Duodenal mucosa (tissue), 2 donors: ENCODE data around the gene BORCS8.
"Not testable (repeated sequence)": the region's sequence is repeated elsewhere in the genome, so short reads cannot be mapped to it uniquely, and the experiment has no call there.

Experiments used
- H3K27ac ChIP-seq: one replicate; pipeline ENCODE4 v1.7.0; 2013; ENCODE audit warnings: low read depth, low read length
- H3K27me3 ChIP-seq, 2 donors: one replicate each; pipeline ENCODE4 v1.7.0; 2013; ENCODE audit warnings: low read length in 2 of 2, control low read depth in 1 of 2; ENCODE audit not compliant: insufficient read depth in 2 of 2, control insufficient read depth in 1 of 2
- H3K36me3 ChIP-seq, 2 donors: one replicate each; pipeline ENCODE4 v1.7.0; 2013; ENCODE audit warnings: low read length in 2 of 2, control low read depth in 1 of 2; ENCODE audit not compliant: insufficient read depth in 2 of 2, control insufficient read depth in 1 of 2
- H3K4me1 ChIP-seq, 2 donors: one replicate each; pipeline ENCODE4 v1.7.0; 2013; ENCODE audit warnings: low read length in 2 of 2, control low read depth in 1 of 2; ENCODE audit not compliant: insufficient read depth in 2 of 2, control insufficient read depth in 1 of 2
- H3K4me3 ChIP-seq, 2 donors: one replicate each; pipeline ENCODE4 v1.7.0; 2013; ENCODE audit warnings: low read length in 2 of 2, low read depth in 1 of 2
- H3K9ac ChIP-seq, 2 donors: one replicate each; pipeline ENCODE4 v1.7.0; 2013; ENCODE audit warnings: low read length in 2 of 2, low read depth in 1 of 2
- H3K9me3 ChIP-seq, 2 donors: one replicate each; pipeline ENCODE4 v1.7.0; 2013; ENCODE audit warnings: low read length in 2 of 2, control low read depth in 1 of 2; ENCODE audit not compliant: control insufficient read depth in 1 of 2

BORCS8 gene

DNA sequence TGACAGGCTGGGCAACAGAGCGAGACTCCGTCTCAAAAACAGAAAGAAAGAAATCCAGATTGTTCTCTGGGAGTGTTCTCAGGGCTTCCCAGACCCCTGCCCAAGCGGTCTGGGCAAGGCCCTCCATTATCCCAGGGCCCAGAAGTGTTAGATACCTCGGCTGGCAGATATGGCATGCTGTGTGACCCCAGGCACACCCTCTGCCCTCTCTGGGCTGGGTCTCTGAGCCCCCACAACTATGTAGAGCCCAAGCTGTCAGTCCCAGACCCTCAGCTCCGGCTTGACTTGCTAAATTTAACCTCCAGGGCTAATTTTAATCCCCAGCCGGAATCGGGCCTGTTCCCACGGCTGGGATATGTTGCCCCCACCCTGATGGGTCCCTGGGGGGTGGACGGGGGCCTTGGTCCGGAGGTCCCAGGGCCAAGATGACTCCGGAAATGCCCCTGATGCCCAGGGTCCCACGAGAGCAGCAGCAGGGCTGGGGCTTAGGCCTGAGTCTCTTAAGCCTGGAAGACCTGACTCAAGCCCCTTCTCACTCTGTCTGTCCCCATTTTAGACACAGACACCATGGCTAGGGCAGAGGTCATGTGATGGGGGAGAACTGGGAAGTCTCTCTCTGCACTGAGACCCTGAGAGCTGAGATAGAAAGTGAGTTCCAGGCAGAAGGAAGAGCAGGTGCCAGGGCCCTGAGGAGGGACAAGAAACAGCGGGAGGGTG, 39.1 kb downstream of the BORCS8 start:
- Histone ChIP-seq H3K27ac (no peak overlapping the region), H3K36me3 (peaks cover 9 to 18% of the 10 kb centered on the region in 2 donors), H3K9ac (no peak overlapping the region), H3K27me3 (no peaks in the 10 kb centered on the region), H3K9me3 (no peaks in the 10 kb centered on the region), H3K4me3 (no peak overlapping the region), H3K4me1 (no peaks in the 10 kb centered on the region)

DNA sequence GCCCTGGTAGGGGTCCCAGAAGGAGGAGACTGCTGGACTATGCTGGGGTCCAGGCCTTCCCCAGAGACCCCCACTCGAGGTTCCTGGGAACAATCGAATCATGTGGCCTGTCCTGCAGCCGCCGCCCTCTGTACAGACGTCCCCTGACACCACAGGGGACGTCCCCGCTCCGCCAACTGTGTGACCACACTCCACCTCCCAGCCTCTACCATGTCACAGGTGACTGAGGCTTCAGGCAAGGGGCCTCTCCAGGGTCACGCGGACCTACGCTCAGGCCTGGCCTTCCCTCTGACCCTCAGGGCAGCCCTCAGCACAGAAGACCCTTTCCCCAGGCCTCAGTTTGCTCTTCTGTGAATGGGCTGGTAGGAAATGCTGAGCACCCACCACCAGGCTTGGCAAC, 40.5 kb downstream of the BORCS8 start:
- H3K9me3 ChIP-seq, result no peaks in the 10 kb centered on the region
- peaks cover 14 to 25% of the 10 kb centered on the region in 2 donors for H3K36me3 ChIP-seq
- H3K9ac ChIP-seq, result no peak overlapping the region
- H3K4me3 ChIP-seq, result no peak overlapping the region
- H3K4me1 ChIP-seq, result no peaks in the 10 kb centered on the region
- H3K27me3 ChIP-seq, result no peaks in the 10 kb centered on the region
- no peak overlapping the region for H3K27ac ChIP-seq

DNA sequence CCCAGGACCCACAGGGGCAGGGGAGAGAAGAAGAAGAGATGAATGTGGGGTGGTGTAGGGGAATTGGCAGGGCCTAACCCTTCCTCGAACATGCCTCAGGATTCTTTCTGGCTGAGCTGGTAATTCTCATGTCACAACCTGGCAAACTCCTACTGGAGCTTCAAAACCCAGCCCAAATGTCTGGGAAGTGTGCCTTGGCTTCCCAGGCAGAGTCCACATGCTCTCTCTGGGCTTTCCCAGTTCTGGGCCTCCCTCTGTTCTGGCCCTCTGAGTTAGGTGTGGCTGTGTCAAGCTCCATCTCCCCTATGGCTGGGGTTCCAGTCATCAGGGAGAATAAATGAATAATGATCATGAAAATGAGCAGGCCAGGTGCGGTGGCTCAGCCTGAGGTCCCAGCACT, 42.5 kb downstream of the BORCS8 start:
- no peak overlapping the region for H3K4me3 ChIP-seq
- H3K27ac ChIP-seq, result no peak overlapping the region

DNA sequence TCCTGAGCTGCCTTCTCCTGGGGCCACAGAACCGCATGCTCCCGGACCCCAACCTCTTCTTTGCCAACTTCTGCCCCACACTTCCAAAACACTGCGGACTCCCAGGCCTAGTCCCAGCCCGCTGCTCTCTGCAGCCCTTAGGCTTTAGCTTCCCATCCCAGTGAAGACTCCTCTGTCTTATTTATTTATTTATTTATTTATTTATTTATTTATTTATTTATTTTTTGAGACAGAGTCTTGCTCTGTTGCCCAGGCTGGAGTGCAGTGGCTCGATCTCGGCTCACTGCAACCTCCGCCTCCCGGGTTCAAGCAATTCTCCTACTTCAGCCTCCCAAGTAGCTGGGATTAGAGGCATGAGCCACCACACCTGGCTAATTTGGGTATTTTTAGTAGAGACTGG, 43.4 kb downstream of the BORCS8 start:
- H3K27me3 ChIP-seq, H3K27ac ChIP-seq, H3K9ac ChIP-seq, H3K4me3 ChIP-seq, H3K4me1 ChIP-seq, H3K9me3 ChIP-seq: not testable (repeated sequence)
- peaks cover 14 to 20% of the 10 kb centered on the region in 2 donors for H3K36me3 ChIP-seq

More for the DNA sequence above, 42.5 kb downstream of the BORCS8 start:
- Histone ChIP-seq H3K9me3 (no peaks in the 10 kb centered on the region), H3K27me3 (no peaks in the 10 kb centered on the region), H3K9ac (no peak overlapping the region), H3K4me1 (no peaks in the 10 kb centered on the region), H3K36me3 (peaks cover 14 to 20% of the 10 kb centered on the region in 2 donors)

DNA sequence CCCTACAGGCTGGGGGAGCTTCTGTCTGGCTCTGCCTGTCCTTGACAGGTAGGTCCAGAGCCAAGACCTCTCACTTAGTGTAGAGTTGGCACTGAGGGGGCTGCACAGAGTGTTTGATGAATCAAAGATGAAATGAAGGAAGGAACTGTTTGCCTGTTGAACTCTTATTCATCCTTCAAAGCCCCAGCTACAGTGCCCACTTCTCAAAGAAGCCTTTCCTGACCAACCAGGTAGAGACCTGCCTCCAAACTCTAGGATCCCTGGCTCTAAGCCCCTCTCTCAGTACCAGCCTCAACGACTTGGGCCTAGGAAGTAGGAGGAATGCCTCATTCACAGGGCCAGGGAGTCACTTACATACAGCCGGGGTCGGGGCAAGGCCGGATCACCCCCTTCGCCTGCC, 44.6 kb downstream of the BORCS8 start:
- Histone ChIP-seq H3K9ac (no peak overlapping the region), H3K36me3 (peaks cover 14 to 20% of the 10 kb centered on the region in 2 donors)

DNA sequence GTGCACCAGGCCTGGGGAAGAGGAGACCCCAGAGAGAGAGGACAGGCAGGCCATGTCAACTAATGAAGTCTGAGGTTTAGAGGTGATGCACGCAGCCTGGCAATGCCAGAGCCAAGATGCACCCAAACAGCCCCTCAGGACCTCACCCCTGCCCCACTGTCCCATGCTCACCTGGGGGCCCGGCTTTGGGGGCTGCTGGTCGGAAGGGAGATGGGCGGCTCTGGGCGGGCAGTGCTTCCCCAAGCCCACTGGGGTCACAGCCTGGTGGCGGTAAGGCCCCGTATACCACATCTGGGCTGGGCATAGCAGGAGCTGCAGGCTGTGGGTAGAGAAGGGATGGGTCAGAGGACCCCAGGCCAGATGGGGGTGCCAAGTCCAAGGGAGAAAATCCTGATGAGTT, 45.1 kb downstream of the BORCS8 start:
- H3K27me3 ChIP-seq, result no peaks in the 10 kb centered on the region

More for the DNA sequence above, 44.6 kb downstream of the BORCS8 start:
- Histone ChIP-seq H3K4me3 (no peak overlapping the region), H3K4me1 (no peaks in the 10 kb centered on the region), H3K9me3 (no peaks in the 10 kb centered on the region), H3K27ac (no peak overlapping the region), H3K27me3 (no peaks in the 10 kb centered on the region)

DNA sequence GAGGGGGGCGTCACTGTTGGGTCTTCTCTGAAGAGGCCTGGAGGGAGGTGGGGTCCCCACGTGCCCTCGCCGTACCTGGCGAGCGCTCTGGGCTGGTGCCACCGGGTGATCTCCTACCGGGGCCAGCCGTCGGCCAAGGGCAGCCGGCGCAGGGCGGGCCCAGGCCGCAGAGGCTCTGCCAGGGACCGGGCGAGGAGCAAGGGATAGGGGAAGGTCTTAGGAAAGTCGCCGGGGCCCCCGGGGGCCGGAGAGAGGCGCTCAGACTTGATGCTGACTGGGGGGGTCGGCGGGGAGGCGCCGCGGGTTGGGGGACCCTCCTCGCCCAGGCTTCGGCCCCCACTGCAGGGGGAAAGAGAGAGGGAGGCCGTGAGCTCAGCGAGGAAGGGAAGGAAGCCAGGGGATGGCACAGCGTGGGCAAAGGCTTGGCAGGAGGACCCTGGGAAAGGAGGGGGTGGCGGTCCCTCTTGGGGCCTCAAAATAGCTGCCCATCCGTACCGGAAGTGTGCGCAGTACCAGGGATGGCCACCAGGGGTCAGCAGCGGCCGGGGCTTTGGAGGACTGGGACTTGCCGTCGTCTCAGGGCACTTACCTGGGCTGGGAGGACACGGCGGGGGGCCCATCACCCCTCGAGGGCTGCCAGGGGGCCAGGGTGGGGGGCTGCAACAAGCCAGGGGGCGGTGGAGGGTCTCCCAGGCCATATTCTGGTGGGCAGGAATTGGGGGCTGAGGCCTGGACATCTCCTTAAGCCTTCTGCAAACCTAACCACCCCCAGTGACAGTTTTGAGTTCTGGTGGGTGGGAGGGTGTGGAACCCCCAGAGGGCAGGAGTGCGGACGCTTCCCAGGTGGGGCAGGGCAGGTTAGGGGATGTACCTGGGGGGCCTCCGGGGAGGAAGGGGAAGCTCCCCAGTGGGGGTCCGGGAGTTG, 46.0 kb downstream of the BORCS8 start:
- no peak overlapping the region for H3K27ac ChIP-seq
- no peaks in the 10 kb centered on the region for H3K27me3 ChIP-seq
- H3K9me3 ChIP-seq, result no peaks in the 10 kb centered on the region
- no peak overlapping the region for H3K9ac ChIP-seq
- no peak overlapping the region for H3K4me3 ChIP-seq
- no peaks in the 10 kb centered on the region for H3K4me1 ChIP-seq
- peaks cover 14 to 20% of the 10 kb centered on the region in 2 donors for H3K36me3 ChIP-seq

More for the DNA sequence above, 45.1 kb downstream of the BORCS8 start:
- no peaks in the 10 kb centered on the region for H3K9me3 ChIP-seq
- peaks cover 14 to 20% of the 10 kb centered on the region in 2 donors for H3K36me3 ChIP-seq
- no peak overlapping the region for H3K9ac ChIP-seq
- H3K4me3 ChIP-seq, result no peak overlapping the region
- H3K4me1 ChIP-seq, result no peaks in the 10 kb centered on the region
- H3K27ac ChIP-seq, result no peak overlapping the region

DNA sequence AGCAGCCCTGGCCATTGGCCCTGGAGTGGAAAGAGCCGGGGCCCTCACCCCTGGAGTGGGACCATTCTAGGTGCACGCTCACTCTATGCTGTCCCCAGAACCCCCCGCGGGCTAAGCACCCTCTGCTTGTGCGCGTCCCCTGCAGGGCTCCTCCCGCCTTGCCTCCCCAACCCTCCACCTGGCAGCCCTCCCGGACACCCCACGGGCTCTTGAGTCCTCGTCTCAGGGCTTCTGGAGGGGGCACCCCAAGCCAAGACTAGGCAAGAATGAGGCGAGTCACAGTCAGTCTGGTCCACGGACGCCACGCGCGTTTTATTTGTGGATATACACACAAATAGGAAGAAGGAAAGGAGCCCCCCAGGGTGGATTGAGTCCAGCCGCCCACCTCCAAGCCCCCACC, 46.7 kb downstream of the BORCS8 start:
- Histone ChIP-seq H3K9ac (no peak overlapping the region), H3K27me3 (no peaks in the 10 kb centered on the region), H3K36me3 (peaks cover 14 to 20% of the 10 kb centered on the region in 2 donors), H3K4me1 (no peaks in the 10 kb centered on the region), H3K4me3 (no peak overlapping the region), H3K27ac (no peak overlapping the region), H3K9me3 (no peaks in the 10 kb centered on the region)

DNA sequence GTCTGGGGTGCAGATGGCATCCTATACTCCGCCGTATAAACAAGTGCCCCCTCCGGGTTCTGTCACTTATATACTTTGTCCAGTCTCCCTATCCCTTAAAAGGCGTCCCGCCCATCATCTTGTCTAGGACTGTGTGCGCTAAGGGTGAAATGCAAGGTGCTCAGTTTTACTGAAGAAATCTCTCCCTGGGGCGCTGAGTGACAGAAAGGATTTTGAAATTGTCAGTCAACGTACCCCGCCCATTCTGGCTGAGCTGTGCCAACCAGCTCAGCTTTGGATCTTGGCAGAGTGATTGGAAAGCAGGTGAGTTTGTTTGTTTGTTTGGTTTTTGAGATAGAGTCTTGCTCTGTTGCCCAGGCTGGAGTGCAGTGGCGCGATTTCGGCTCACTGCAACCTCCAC, 49.6 kb downstream of the BORCS8 start:
- H3K9ac ChIP-seq, result no peak overlapping the region
- H3K4me1 ChIP-seq, result peaks cover 8 to 9% of the 10 kb centered on the region in 2 donors
- no peaks in the 10 kb centered on the region for H3K9me3 ChIP-seq
- H3K27ac ChIP-seq, result no peak overlapping the region
- H3K4me3 ChIP-seq, result no peak overlapping the region
- H3K27me3 ChIP-seq, result no peaks in the 10 kb centered on the region
- H3K36me3 ChIP-seq, result peaks cover 5 to 8% of the 10 kb centered on the region in 2 donors

DNA sequence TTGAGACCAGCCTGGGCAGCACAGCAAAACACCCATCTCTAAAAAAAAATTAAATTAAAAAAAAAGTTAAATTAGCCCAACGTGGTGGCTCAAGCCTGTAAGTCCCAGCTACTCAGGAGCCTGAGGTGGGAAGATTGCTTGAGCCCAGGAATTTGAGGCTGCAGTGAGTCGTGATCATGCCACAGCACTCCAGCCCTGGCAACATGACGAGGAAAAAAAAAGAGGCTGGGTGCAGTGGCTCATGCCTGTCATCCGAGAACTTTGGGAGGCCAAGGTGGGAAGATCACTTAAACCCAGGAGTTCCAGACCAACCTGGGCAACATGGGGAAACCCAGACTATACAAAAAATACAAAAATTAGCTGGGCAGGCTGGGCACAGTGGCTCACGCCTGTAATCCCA, 51.5 kb downstream of the BORCS8 start:
- Histone ChIP-seq H3K4me1 (peaks cover 10 to 12% of the 10 kb centered on the region in 2 donors), H3K9me3 (no peaks in the 10 kb centered on the region), H3K9ac (no peak overlapping the region)

More for the DNA sequence above, 51.5 kb downstream of the BORCS8 start:
- H3K27ac ChIP-seq, result no peak overlapping the region
- H3K27me3 ChIP-seq, result no peaks in the 10 kb centered on the region
- H3K36me3 ChIP-seq, result no peaks in the 10 kb centered on the region
- no peak overlapping the region for H3K4me3 ChIP-seq
